HG03066 (cell line): ENCODE results near the gene RSL24D1.

Experiments used
- ATAC-seq: cut with Tn5 transposase; IDR thresholded peaks from one replicate; pipeline ENCODE4 v1.9.1; 2021; ENCODE audit warnings: low read depth; ENCODE audit not compliant: unreplicated experiment

The RSL24D1 gene

GRCh38 chr15:55196458-55197361 is at the start of gene RSL24D1:
Gene RSL24D1, minus strand, starts transcription at chr15:55196941. Its CDS starts 51 bp downstream, at chr15:55196890.
- peak; percentile 96 for ATAC-seq

GRCh38 chr15:55245059-55245458 is 48.3 kb upstream of the RSL24D1 start:
- ATAC-seq, result no peak

GRCh38 chr15:55241891-55242290 is 45.1 kb upstream of the RSL24D1 start:
- no peak for ATAC-seq

GRCh38 chr15:55241186-55241585 is 44.4 kb upstream of the RSL24D1 start:
- no peak for ATAC-seq

- ATAC-seq, result no peak
Measured at GRCh38 chr15:55240125-55240760, 43.5 kb upstream of the RSL24D1 start.

- no peak for ATAC-seq
Measured at GRCh38 chr15:55239440-55240124, 42.8 kb upstream of the RSL24D1 start.

- ATAC-seq, result no peak
Measured at GRCh38 chr15:55238877-55239276, 42.1 kb upstream of the RSL24D1 start.

- no peak for ATAC-seq
Measured at GRCh38 chr15:55237219-55238130, 40.7 kb upstream of the RSL24D1 start.

GRCh38 chr15:55235546-55236036 is 38.9 kb upstream of the RSL24D1 start:
- no peak for ATAC-seq

- ATAC-seq, result no peak
Measured at GRCh38 chr15:55234800-55235104, 38.0 kb upstream of the RSL24D1 start.

GRCh38 chr15:55234104-55234799 is 37.5 kb upstream of the RSL24D1 start:
- no peak for ATAC-seq

- no peak for ATAC-seq
Measured at GRCh38 chr15:55231455-55231854, 34.7 kb upstream of the RSL24D1 start.

GRCh38 chr15:55230953-55231352 is 34.2 kb upstream of the RSL24D1 start:
- no peak for ATAC-seq

- ATAC-seq, result no peak
Measured at GRCh38 chr15:55230051-55230670, 33.4 kb upstream of the RSL24D1 start.

GRCh38 chr15:55226127-55226526 is 29.4 kb upstream of the RSL24D1 start:
- ATAC-seq, result no peak

GRCh38 chr15:55224892-55225291 is 28.2 kb upstream of the RSL24D1 start:
- no peak for ATAC-seq

- peak; percentile 60 for ATAC-seq
Measured at GRCh38 chr15:55222588-55222987, 25.8 kb upstream of the RSL24D1 start.

- peak; percentile 40 for ATAC-seq
Measured at GRCh38 chr15:55221090-55222011, 24.6 kb upstream of the RSL24D1 start.
